HepG2 (cell line): ENCODE measurements around the gene CCDC174. TPM values are rescaled to one million over a fixed set of nuclear protein-coding genes. Genes with fewer than 3 reads are reported as not detected.
A peak's percentile ranks its signal among the peaks of the same experiment; 100 is the strongest.

Experiments used
- ARID2 ChIP-seq: sonication (generic); formaldehyde crosslinking; IDR thresholded peaks from 2 replicates; pipeline ENCODE4 v1.8.1; 2022; ENCODE audit warnings: mild to moderate bottlenecking, missing genetic modification reagents, borderline replicate concordance
- BRD4 ChIP-seq: sonication (generic); formaldehyde crosslinking; IDR thresholded peaks from 2 replicates; pipeline ENCODE4 v1.4.0; 2020; ENCODE audit warnings: missing genetic modification reagents
- CREB1 ChIP-seq, 2 experiments: fragments of 450-650 bp in 1 of 2; IDR thresholded peaks; 2 replicates each; pipeline ENCODE4 v1.6.1; 2016 to 2017; ENCODE audit warnings: control low read depth in 1 of 2, mild to moderate bottlenecking in 1 of 2, missing compliant biosample characterization in 1 of 2, missing genetic modification characterization in 1 of 2
- EED ChIP-seq: sonication (generic); formaldehyde crosslinking; IDR thresholded peaks from 2 replicates; pipeline ENCODE4 v1.5.0; 2020; ENCODE audit warnings: mild to moderate bottlenecking, missing genetic modification reagents
- EHMT2 ChIP-seq: fragments of 200-600 bp; sonication (generic); IDR thresholded peaks from 2 replicates; pipeline ENCODE4 v1.7.0; 2017; ENCODE audit warnings: antibody characterized with exemption, low read depth, low read length, borderline replicate concordance
- GATA4 ChIP-seq: sonication (generic); IDR thresholded peaks from 2 replicates; pipeline ENCODE4 v1.6.1; 2016; ENCODE audit warnings: antibody characterized with exemption, low read depth, borderline replicate concordance
- KLF16 ChIP-seq, 2 experiments: sonication (generic) in 1 of 2; formaldehyde crosslinking in 1 of 2; IDR thresholded peaks; 2 replicates each; pipeline versions ENCODE4 v1.6.1 to v1.8.0; 2016 to 2023; ENCODE audit warnings: missing genetic modification reagents in 2 of 2, missing compliant biosample characterization in 1 of 2
- NBN ChIP-seq: fragments of 450-650 bp; conservative IDR thresholded peaks from 2 replicates; pipeline ENCODE4 v1.6.1; 2017
- NFIC ChIP-seq: IDR thresholded peaks from 2 replicates; pipeline ENCODE4 v1.6.1; 2012; ENCODE audit warnings: mild to moderate bottlenecking, low read length, inconsistent platforms
- NPAS2 ChIP-seq: sonication (generic); formaldehyde crosslinking; IDR thresholded peaks from 2 replicates; pipeline ENCODE4 v1.8.0; 2022; ENCODE audit warnings: mild to moderate bottlenecking, missing genetic modification reagents, borderline replicate concordance
- XRCC5 ChIP-seq: fragments of 200-400 bp; formaldehyde crosslinking; optimal IDR thresholded peaks from 2 replicates; pipeline ENCODE3; 2017; ENCODE audit warnings: mild to moderate bottlenecking, low read length
- ZNF12 ChIP-seq: sonication (generic); formaldehyde crosslinking; IDR thresholded peaks from 2 replicates; pipeline ENCODE4 v1.5.0; 2020; ENCODE audit warnings: missing genetic modification reagents
- ZNF253 ChIP-seq: sonication (generic); formaldehyde crosslinking; IDR thresholded peaks from 2 replicates; pipeline ENCODE4 v1.8.0; 2022; ENCODE audit warnings: mild to moderate bottlenecking, missing genetic modification reagents, borderline replicate concordance
- ZNF296 ChIP-seq: sonication (generic); formaldehyde crosslinking; conservative IDR thresholded peaks from 2 replicates; pipeline ENCODE4 v1.5.0; 2020; ENCODE audit warnings: mild to moderate bottlenecking, missing genetic modification reagents
- polyA plus RNA-seq, 8 experiments: library from polyadenylated mRNA; depleted of rRNA in 3 of 8; stranded (reverse) in 7 of 8; unstranded in 1 of 8; fragments of >200 nt; fragmentation: Illumina TruSeq in 4 of 8; extraction: Trizol in 4 of 8; gene quantifications; 2 replicates each; pipeline versions ENCODE4 v1.2.1 to v1.2.3, GENCODE V29; 2011 to 2016; ENCODE audit warnings: low read depth in 4 of 8, missing spikeins in 1 of 8, mixed read lengths in 1 of 8; ENCODE audit not compliant: insufficient read depth in 1 of 8
- total RNA-seq, 5 experiments: library from RNA; depleted of rRNA; stranded (reverse); fragments of >200 nt; fragmentation: Illumina TruSeq; extraction: Trizol; gene quantifications; 2 replicates each; pipeline ENCODE4 v1.2.3, GENCODE V29; 2016; ENCODE audit warnings: low read depth in 1 of 5
- TF ChIP-seq, protein P1 (sequence below): sonication (generic); formaldehyde crosslinking; IDR thresholded peaks from 2 replicates; pipeline ENCODE4 v1.4.0; 2020; ENCODE audit warnings: missing genetic modification reagents
- TF ChIP-seq, protein P2 (sequence below): sonication (generic); formaldehyde crosslinking; IDR thresholded peaks from 2 replicates; pipeline ENCODE4 v1.8.1; 2022; ENCODE audit warnings: mild to moderate bottlenecking, missing genetic modification reagents
- TF ChIP-seq, protein P3 (sequence below): sonication (generic); formaldehyde crosslinking; IDR thresholded peaks from 2 replicates; pipeline ENCODE4 v1.5.0; 2020; ENCODE audit warnings: missing genetic modification reagents
- TF ChIP-seq, protein P4 (sequence below): sonication (generic); formaldehyde crosslinking; IDR thresholded peaks from 2 replicates; pipeline ENCODE4 v1.4.0; 2020; ENCODE audit warnings: missing genetic modification reagents

Gene CCDC174
- total and polyA plus RNA-seq, 2 of the 13 experiments (the other 11 are each of a cell fraction or from before 2014, with no cell fraction given) = 5.4 to 11.0 TPM

DNA sequence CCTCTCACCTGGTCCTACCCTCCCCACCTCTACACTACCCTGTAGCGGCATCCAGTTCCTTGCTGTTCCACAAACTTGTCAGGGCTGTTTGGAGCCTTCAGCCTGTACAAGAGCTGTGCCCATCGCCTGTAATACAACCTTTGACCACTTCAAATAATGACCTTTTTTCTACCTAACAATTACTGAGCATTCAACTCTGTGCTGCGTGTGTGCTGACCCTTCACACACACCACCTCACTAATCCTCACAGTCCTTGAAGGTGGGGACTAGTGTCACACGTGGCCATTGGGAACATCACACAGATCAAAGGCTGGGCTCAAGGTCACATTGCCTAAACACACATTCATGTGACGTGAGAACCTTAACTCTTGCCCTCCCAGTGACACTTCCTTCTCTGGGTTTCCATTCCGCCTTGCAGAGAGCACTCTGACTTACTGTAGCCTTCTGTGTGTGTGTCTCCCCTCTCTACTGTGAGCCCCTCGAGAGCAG lies 26.5 kb downstream of the CCDC174 start (continued):
- TF ChIP-seq XRCC5 (peak; percentile 31), NPAS2 (CRISPR knock-in tag) (no peak), CREB1 (IDR thresholded peaks at IDR 0.05) (peak; percentile 91), CREB1 (CRISPR knock-in tag; IDR thresholded peaks at IDR 0.05) (peak; percentile 92), NFIC (no peak), ZNF296 (CRISPR knock-in tag) (no peak), KLF16 (CRISPR knock-in tag; IDR thresholded peaks at IDR 0.05) (peak in 1 of 2 experiments; percentile 87; a peak in 2 of 4 replicates), NBN (no peak), ZNF12 (peak; percentile 70; the same call in 1 of the 2 replicates), BRD4 (CRISPR knock-in tag) (peak; percentile 75), EHMT2 (peak; percentile 63; the same call in 1 of the 2 replicates), ARID2 (CRISPR knock-in tag) (0 out of 2 replicates have a peak, but pooled peaks have one; percentile 22), ZNF253 (CRISPR knock-in tag) (no peak), EED (CRISPR knock-in tag) (no peak), GATA4 (no peak)
- TF ChIP-seq, protein P1, sequence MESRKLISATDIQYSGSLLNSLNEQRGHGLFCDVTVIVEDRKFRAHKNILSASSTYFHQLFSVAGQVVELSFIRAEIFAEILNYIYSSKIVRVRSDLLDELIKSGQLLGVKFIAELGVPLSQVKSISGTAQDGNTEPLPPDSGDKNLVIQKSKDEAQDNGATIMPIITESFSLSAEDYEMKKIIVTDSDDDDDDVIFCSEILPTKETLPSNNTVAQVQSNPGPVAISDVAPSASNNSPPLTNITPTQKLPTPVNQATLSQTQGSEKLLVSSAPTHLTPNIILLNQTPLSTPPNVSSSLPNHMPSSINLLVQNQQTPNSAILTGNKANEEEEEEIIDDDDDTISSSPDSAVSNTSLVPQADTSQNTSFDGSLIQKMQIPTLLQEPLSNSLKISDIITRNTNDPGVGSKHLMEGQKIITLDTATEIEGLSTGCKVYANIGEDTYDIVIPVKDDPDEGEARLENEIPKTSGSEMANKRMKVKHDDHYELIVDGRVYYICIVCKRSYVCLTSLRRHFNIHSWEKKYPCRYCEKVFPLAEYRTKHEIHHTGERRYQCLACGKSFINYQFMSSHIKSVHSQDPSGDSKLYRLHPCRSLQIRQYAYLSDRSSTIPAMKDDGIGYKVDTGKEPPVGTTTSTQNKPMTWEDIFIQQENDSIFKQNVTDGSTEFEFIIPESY = peak; percentile 68; the same call in 1 of the 2 replicates
- TF ChIP-seq, protein P2, sequence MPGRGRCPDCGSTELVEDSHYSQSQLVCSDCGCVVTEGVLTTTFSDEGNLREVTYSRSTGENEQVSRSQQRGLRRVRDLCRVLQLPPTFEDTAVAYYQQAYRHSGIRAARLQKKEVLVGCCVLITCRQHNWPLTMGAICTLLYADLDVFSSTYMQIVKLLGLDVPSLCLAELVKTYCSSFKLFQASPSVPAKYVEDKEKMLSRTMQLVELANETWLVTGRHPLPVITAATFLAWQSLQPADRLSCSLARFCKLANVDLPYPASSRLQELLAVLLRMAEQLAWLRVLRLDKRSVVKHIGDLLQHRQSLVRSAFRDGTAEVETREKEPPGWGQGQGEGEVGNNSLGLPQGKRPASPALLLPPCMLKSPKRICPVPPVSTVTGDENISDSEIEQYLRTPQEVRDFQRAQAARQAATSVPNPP (CRISPR knock-in tag) = 0 out of 2 replicates have a peak, but pooled peaks have one; percentile 42
- TF ChIP-seq, protein P3, sequence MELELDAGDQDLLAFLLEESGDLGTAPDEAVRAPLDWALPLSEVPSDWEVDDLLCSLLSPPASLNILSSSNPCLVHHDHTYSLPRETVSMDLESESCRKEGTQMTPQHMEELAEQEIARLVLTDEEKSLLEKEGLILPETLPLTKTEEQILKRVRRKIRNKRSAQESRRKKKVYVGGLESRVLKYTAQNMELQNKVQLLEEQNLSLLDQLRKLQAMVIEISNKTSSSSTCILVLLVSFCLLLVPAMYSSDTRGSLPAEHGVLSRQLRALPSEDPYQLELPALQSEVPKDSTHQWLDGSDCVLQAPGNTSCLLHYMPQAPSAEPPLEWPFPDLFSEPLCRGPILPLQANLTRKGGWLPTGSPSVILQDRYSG (CRISPR knock-in tag) = no peak
- TF ChIP-seq, protein P4, sequence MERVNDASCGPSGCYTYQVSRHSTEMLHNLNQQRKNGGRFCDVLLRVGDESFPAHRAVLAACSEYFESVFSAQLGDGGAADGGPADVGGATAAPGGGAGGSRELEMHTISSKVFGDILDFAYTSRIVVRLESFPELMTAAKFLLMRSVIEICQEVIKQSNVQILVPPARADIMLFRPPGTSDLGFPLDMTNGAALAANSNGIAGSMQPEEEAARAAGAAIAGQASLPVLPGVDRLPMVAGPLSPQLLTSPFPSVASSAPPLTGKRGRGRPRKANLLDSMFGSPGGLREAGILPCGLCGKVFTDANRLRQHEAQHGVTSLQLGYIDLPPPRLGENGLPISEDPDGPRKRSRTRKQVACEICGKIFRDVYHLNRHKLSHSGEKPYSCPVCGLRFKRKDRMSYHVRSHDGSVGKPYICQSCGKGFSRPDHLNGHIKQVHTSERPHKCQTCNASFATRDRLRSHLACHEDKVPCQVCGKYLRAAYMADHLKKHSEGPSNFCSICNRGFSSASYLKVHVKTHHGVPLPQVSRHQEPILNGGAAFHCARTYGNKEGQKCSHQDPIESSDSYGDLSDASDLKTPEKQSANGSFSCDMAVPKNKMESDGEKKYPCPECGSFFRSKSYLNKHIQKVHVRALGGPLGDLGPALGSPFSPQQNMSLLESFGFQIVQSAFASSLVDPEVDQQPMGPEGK (CRISPR knock-in tag) = peak; percentile 59; the same call in 1 of the 2 replicates
